A204.1 (cell line): ENCODE data around the gene KCNN3.

Experiments used
- FAIRE-seq: peaks from 2 replicates; lab custom pipeline; 2012; peaks lifted over from hg19 to GRCh38; lab: Jason Lieb, UNC

The KCNN3 gene

DNA sequence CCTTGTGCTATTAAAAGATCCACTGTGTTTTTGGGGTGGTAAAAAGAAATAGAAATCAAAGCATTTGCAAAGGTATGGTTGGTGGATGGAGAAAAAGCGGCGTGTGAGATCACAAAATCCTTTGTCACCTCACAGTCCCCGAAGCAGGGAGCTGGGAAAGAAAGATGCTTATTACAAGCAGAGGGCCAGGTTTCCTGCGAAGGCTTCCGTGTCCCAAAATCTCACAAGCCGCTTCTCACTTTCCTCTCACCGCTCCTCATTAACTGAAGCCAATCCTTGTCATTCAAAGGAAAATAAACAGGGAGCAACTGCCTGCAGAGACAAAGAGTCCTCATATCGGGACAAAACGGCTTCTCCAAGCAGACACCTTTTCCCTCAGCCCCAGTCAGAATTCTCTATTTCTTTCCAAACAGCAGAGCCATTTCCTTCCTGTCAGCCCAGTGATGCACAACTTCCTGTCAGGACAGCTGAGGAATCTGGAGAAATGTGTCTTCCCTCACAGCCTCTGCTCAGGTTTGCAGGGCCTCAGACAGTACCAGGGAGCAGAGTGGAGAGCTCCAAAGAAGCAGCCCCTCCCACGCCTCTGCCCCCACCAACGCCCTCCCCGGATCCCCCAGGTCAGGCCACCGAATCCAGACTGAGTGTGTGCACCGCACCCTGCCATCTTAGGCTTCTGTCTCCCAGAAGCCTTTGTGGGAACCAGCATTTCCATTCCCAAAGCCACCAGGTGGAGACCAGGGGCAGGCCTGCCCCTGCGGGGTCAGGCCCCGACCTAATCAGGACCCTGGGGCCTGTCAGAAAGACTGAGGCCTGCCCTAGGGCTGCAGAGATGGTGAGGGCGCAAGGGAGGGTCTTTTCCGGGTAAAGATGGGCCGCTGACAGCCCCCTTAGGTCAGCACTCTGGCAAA is 29.6 kb downstream of the KCNN3 start:
- FAIRE-seq, result no peak

DNA sequence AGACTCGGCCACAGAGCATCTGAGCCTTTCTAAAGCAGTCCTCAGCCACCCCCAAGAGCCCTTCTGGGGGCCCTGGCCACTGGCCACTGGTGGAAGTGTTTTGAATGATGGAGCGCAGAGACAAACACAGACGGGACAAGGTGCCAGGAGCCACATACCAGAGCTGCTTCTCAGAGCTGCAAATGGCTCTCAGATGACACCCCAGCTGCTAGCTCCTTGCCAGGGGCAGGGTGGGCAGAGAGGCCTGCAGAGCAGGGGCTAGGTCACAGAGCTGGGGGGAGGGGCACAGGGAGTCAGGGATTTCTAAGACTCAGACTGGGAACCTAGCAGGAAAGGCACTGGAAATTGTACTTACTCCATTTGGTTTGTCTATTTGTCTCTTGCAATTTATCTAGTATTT is 30.4 kb downstream of the KCNN3 start:
- no peak for FAIRE-seq

DNA sequence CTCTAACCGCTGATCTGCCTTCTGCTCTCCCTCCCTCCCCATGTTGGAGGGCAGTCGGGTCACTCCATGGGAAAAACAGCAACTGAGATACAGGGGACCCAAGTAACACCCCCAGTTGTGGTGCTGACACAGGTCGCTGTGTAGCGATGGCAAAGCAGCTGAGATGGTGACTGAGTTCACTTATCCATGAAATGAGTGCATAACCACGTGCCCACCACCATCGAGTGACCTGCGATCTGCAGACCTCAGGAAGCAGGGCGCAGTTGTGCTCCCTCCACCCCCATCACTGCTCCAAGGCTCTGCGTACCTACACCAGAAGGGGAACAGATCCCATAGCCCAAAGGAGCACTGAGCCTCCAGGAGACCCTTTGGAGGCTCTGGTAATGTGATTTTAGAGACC is 31.1 kb downstream of the KCNN3 start:
- no peak for FAIRE-seq

DNA sequence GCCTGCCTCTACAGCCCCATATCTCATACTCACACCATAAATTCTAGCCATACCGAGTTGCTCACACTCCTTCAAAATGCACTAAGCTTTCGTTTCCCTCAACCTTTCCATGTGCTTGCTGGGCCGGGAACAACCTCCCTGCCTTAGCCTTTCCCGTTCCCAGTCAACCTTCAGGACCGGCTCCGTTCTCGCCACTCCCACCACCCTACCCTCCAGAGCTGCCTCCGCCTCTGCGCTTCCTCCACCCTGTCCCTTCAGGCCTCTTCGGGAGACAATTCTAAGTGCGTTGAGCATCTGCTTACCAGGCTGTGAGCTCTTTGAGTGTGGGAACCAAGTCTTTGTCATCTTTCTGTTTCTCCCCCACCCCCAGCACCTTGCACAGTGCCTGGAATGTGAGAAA is 31.6 kb downstream of the KCNN3 start:
- no peak for FAIRE-seq

DNA sequence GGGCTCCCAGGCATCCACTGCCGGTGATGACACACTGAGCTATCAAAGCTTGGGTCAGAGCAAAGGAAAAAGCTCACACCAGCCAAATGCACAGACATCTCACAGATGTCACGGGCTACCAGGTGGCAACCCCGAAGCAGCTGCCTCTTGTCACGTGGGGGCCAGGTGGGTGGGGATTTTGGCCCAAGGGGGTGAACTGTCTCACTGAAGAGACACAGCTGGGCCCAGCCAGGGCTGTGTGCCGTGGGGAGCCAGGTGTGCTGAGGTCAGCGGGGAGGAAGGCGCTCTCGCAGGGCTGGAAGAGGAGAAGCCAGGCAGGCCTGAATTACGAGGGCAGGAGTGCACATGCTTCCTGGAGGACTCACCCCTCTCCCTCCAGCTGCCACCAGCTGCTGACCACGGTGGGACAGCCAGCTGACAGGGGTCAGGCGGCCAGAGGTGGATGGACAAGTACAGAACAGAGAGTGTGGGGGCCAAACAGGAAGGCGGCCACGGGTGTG is 32.4 kb downstream of the KCNN3 start:
- FAIRE-seq, result no peak

DNA sequence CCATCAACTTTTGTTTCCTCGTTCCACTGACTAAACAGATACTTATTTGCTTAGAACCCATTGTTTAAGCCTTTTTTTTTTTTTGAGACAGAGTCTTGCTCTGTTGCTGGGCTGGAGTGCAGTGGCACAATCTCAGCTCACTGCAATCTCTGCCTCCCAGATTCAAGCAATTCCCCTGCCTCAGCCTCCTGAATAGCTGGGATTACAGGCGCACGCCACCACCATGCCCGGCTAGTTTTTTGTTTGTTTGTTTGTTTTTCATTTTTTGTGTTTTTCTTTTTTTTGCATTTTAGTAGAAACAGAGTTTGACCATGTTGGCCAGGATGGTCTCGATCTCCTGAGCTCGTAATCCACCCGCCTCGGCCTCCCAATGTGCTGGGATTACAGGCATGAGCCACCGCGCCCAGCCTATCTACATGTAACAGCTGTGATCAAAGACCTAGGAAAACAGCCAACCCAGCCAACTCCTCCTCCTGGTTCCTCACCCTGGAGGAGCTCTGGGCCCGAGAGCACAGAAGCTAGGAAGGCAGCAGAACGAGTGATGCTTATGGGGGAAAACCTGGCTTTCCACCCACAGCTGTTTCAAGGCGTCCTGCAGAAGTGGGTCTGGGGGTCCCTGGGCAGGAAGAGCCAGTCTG is 32.9 kb downstream of the KCNN3 start:
- no peak for FAIRE-seq

DNA sequence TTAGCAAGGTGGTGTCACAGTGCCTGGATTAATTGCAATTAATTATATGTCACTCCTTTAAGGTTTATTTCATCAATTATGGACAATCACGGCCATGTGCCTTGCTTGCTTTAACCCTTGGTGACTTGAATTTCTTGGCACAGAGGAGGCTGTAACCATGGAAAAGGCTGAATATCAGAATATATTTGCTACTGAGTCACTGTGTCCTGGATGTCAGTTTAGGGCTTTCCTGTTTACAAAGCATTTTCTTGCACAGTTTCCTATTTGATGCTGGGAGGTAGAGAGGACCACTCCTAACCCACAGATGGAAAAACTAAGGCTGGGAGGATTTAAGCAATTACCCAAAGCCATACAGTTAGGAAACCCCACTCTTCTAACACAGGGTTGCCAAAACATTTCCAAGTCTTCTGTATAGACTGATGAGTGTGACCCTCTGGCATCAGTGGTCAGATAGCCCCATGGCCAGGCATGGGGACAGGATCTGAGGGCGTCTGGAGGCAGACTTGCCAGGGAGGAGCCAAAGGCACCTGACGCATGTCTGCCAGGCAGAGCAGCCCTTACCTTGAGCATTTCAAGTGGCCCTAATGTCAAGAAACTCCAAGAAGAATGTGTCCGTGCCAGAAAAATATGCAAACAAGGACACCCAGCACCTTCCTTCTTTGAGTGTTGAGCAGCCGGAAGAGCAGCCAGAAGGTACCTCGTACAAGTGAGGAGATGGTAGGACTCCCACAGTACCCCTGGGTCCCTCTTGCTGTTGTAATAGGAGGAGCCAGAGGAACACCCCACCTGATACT is 34.4 kb downstream of the KCNN3 start:
- no peak for FAIRE-seq

DNA sequence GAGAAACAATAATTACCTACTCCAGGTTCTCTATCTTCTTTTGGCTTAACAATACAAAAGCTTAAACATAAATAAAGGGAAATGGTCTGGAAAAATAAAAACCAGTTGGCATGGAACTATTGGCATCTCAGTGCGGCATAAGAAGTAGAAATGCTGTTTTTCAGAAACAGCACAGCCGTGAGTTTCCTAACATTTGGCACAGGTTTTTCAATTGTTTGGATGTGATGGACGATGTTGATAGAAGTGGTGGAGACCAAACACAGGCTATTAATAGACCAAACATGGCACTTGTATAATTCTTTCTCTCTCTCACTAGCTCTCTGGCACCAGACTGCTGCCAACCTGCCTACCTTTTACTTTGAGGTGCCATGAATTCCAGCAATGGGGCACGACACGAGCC is 36.2 kb downstream of the KCNN3 start:
- FAIRE-seq, result no peak

DNA sequence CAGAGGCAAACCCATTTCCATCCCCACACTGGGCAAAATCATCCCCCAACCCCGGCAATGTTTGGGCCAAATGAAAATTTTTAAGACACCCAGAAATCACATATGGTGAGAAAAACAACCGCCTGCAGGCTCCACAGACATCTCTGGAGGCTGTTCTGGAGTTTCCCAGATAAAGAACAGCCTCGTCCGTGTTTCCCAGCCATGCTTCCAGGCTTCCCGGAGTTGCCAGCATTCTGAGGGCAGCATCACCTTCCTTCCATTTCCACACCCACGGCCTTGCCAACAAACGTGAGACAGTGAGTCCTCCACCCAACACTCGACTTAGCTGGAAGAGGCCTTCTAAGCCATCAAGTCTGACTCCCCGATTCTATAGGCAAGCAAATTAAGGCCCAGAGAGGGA is 36.9 kb downstream of the KCNN3 start:
- no peak for FAIRE-seq

DNA sequence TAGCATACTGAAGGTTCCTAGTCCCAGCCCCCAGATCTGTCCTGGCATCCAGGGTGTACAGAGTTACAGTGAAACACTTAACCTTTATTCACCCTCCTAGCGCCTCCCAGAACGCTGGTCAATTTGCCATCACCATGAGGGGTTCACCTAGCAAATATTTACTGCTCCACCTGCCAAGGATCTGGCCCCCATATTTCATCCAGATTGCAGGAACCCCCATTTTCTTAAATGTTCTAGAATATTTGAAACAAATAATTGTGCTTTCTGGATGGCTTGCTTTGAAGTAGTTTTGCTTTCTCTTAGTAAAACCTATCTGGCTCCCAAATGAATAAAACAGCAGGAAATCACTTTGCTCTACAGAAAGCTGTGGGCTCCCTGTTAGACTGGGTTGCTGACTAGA is 37.7 kb downstream of the KCNN3 start:
- FAIRE-seq, result no peak

DNA sequence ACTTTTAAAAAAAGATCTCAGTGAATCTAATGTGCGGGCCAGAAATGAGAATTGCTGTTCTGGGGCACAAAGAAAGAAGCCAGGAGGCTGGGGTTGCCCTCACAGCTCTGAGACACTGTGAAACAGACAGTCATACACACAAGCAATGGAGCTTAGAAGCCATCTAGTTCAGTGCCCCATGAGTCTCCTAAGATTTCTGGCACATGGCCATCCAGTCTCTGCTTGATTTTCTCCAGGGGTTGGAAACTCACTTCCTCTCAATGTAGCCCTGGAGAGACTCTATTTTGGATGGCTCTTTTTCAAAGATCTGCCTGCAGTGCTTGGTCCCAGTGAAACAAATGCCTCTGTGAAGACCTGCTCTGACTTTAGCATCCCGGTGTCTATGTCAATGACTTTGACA is 38.6 kb downstream of the KCNN3 start:
- no peak for FAIRE-seq

DNA sequence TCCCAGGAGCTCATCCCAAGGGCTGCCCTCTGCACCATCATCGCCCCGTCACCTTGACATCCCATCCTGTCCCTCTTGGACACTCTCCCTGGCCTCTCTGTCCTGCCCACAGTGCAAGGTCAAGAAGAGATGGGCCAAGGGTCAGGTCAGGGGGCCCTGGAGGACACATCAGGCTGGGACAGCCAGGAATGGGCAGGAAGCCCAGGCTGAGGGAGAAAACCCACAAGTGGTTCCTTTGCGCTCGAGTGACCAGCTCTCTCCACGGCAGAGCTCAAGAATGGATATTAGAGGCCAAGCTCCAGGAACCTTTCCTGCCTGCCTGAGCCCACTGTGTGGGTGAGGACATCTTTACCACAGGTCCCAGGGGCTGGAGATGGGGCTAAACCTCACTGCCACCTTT is 41.0 kb downstream of the KCNN3 start:
- FAIRE-seq, result no peak

DNA sequence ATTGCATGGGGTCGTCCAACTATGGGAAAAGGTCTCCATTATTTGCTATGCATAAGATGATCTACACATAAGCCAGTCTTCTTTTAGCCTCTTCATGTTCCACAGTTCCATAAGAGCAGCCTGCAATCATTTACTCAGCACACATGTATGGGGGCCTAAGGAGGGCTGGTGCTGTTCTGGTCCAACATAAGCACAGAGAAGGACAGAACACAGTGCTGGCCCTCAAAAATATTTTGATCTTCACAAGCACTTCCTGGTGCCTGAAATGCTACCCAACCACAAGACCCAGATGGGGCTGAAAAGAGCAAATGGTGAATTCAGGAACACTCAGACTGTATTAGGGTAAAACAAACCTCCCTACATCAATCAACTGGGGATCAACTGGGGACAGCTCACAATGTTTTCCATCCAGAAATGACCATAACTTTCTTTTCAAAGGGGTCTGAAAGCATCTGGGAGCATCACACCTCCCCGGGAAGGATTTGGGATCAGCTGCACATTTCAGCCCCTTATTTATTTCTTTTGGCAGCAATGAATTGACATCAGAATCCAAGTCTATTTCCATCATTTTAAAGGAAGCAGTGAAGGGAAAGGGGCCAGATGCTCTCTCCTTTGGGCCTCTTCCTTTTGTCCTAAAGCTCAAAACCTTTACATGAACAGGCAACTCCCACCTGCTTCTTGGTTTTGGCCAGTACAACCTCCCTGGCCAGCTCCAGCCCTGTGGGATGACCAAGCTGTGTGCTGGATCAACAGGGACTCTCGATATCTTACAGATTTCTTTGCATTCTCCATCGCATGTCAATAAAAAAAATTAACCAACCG is 45.7 kb downstream of the KCNN3 start:
- FAIRE-seq, result no peak

DNA sequence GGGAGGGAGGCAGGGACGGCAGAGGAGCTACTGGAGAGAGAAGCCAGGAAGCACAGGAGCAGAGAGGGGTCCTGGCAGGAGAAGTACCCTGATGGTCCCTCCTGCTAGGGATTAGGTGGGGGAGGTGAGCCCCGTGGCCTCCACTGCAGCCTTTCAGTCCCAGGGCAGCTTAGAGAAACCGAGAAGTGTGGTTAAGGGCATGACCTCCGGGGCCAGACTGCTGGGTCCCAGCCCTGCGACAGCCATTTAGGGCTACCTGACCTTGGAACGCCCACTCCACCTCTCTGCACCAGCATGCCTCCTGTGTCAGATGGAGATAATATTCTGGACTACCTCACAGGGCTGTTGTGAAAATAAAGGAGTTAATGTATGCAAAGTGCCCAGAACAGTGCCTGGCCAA is 47.4 kb downstream of the KCNN3 start:
- no peak for FAIRE-seq

DNA sequence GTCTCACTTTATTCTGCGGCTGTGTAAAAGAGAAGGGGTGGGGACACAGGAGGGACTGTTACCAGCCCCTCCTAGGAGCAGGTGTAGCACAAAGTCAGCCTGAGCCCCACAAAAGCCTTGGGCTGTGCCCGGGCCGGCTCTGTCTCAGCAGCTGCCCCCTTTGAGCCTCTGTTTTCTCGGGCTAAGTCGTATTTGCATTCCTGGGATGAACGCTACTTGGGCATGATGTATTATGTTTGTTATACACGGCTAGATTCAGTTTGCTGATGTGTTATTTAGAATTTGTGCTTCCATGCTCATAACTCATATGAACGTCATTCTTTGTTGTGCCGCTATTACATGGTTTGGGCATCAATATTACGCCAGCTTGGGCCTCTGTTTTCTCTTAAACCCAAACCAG is 47.8 kb downstream of the KCNN3 start:
- no peak for FAIRE-seq

DNA sequence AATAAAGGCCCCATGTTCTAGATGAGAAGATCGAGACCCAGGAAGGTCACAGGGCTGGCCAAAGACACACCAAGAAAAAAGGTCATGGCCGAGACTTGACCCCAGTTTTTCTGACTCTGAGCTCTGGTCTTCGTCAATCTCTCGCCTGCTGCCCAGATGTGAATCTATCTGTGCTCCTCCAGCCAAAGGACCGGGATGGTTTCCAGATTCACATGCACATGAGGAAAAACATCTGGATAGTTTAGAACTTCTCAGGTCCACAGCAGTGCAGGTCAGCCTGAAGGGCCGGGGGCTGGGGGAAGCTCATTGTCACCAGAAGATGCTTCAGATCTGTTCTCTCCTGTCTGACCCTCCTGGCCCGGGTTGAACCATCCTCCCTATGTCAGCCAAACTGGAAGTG is 49.0 kb downstream of the KCNN3 start:
- FAIRE-seq, result no peak

DNA sequence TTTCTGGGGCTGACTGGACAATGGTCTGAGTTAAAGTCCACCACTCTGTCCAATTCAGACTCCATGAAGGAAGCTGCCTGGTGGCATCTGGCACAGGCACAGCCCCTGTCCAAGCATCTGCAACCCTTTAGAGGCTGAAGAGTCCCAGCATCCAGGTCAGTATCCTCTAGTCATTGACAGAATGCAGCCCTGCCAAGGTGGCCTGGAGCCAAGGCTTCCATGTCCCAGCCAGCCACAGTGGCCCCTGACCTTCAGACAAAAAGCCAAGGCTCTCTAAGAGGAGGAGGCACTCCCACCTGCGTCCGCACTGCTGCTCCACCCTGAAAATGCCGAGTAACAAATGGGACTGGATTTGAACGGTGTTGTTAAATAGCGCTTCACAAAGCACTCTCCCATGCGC is 49.4 kb downstream of the KCNN3 start:
- no peak for FAIRE-seq

DNA sequence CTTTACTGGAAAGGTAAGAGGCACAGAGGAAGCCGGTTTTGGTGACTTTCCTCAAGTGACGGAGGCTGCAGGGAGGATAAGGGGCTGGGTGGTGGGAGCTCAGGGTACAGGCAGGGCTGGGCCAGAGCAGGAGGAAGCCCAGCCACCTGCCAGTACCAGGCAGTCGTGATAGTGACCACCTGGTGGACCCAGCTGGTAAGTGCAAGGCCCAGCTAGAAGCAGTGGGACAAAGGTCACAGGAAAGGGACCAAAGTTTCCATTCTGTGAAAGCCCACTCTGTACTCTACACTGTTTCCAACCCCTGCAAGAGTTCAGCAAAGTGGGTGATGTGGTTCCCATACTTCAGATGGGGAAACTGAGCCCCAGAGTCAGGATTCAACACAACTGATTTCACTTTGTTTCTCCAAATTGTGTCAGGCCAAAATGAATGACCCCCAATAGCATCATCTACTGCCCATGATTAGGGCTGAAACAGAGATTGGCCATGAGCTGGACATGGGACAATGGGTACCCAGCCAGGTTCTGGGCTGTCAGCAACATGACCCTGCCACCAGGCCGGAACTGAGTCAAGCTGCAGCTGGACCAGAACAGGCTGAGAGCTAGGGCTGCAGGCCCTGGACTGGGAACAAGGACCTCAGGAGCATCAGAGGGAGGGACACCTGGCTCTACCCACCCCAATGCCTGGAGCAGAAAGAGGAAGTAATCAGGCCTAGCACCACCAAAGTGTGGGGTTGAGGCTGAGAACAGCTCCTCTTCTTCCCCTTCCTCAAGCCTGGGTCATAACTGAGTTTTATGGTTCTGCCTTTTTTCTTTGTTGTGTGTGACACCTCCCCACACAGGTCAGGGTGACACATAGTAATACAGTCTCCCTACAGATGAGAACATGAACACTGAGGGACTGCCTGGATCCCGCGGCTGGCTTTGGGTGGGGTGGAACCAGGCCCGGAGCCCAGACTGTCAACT is 50.2 kb downstream of the KCNN3 start:
- FAIRE-seq, result no peak

DNA sequence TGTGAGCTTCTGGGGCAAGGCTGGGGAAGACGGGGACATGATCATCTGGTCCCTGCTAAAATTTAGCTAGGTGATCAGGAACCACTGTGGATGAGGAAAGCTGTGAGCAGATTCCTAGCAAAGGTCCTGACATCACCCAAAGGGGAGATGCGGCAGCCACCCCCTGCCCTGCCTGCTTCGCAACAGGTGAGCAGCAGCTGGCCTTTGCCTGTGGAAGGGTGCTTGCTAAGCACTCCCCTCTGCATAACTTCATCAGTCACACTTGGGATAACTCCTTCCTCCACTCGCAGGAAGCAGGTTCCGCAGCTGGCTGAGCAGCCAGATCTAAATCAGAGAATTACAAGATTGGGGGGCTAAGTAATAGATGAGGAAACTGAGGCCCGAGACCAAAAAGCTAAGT is 51.2 kb downstream of the KCNN3 start:
- FAIRE-seq, result no peak

DNA sequence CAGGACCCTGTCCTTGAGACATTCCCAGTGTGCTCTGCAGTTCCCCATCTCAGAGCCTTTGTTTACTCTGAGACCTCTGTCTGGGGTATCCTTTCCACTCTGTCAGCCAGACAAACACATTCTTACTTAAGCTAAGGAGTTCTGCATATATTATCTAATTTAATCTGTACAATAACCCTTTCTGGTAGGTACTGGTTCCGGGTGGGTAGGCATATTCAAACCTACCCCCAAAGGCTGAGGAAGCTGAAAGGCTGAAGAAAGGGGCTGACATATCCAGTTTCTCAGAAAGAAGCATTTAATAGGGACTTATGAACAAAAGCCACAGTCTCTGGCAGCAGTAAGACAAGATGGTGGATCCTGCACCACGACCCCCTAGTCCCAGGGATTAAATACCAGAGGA is 53.1 kb downstream of the KCNN3 start:
- FAIRE-seq, result no peak

DNA sequence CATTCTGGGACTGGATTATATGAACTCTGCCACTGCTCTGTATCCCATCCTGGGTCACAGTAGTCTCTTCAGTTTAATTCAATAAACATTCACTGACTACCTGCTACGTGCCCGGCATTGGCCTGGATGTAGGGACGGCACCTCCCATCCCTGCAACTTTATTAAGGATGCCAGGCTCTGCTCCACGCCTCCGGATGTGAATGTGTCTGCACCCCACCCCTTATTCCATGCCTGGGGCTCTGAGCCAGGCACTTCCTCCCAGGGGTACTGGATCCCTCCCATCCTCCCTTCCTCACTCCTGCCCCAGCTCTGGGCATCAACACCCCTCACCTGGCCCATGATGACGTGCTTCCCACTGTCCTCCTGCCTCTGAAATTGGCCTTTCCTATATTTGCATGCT is 53.7 kb downstream of the KCNN3 start:
- no peak for FAIRE-seq
